GM20431 (cell line): ENCODE measurements around the gene PPM1F.

Experiments
- in situ Hi-C: fragments of 300-500 bp; cut with MseI, MboI; formaldehyde crosslinking; loops from one replicate; pipeline ENCODE4 v1.15.0; 2020; ENCODE audit warnings: low sequenced_read_pairs; ENCODE audit not compliant: unreplicated experiment

PPM1F gene, protein sequence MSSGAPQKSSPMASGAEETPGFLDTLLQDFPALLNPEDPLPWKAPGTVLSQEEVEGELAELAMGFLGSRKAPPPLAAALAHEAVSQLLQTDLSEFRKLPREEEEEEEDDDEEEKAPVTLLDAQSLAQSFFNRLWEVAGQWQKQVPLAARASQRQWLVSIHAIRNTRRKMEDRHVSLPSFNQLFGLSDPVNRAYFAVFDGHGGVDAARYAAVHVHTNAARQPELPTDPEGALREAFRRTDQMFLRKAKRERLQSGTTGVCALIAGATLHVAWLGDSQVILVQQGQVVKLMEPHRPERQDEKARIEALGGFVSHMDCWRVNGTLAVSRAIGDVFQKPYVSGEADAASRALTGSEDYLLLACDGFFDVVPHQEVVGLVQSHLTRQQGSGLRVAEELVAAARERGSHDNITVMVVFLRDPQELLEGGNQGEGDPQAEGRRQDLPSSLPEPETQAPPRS

DNA sequence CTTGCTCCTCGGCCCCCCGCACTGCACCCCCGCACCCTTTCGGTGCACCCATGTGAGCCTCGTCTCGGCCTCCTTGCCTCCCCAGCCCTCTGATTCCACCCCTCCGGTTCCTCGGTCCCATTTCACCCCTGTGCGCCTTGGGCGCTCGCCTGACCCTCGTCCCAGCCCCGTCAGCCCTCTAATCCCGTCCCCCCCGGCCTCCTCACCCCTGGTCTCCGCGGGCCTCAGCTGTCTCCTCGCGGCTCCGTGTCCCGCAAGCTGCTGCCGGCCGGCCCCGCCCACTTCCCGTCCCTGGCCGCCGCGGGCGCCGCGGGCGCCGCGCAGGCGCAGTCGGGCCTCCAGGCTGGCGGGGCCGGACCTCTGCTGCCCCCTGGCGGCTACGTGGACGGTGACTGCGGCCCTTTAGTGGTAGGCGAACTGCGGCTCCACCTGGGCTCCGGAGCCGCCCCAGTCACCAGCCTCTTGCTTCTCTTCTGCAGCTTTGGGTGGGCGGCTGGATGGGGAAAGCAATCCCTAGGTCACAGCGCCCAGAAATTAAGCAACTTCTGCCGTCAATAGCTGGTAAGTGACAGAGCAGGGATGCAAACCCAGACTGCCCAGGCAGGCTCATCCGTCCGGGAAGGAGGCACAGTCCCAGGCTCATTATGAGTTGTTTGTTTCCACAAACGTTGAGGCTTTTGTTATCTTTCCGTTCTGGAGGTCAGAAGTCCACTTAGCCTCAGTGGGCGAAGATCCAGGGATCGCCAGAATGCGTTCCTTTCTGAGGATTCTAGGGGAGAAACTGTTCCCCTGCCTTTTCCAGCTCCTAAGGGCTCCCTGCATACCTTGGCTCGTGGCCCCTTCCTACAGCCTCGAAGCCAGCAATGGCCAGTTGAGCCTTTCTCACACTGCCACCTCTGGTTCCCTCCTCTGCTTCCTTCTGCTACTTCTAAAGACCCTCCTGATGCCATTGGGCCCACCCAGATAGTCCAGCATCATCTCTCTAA lies at the start of gene PPM1F:
PPM1F (minus strand) TSS at position 263 of the 986 bp plus-strand sequence. CDS start 6,800 bp downstream, outside the sequence.
- in situ Hi-C loops: no loop called here

DNA sequence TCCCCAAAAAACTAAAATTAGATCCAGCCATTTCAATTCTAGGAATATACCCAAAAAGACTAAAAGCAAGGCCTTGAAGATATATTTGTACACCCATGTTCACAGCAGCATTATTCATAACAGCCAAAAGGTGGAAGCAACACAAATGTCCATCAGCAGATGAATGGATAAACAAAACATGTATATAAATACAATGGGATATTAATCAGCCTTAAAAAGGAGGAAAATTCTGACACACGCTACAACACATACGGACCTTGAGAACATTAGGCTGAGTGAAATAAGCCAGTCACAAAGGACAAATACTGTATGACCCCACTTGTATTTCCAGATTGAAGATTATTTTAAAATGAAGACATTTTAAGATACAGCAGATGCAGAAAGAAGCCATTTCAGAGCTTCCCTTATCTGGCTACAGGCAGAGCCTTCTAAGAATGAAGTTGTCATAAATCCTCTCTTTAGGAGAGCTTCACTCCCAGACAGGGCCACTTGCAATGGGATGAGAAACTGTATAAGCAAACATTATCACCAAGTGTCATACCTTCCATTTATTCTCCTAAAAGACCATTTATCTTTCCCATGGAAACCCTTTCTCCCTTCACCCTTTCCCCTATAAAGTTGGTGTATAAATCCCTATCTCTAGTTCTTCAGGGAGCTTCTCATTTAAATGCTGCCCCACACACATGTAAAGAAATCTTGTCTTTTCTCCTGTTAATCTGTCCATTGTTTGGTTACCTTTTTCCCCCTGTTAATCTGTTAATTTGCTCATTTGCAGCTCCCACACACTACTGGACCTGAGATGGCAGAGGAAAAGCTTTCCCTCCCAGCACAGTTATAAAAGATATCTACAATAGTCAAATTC lies 49.2 kb upstream of the PPM1F start:
- in situ Hi-C loops: no loop called here

DNA sequence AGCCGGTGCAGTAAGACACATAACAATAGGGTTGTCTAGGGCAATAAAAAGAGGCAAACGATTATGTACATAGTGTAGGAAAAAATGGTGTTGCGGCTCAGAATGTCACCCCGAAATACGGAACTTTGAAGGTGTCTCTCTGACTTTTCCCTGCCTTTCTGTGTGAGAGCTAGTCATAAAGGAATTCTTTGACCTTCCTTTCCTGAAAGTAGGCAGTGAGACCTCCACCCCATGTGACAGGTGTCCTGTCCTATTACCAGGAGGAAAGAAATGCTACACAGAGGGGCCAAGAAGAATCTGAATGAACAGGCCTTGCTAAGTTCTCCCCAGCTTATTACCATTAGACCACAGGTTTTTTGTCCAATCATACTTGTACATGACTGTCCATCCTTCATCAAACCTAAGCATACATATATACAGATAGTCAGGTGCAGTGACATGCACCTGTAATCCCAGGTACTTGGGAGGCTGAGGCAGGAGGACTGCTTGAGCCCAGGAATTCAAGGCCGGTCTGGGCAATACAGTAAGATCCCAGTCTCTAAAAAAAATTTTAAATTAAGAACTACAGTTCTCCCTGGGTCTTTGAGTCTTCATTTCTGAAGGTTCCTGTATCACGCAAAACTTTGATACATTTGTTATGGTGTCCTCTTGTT lies 46.1 kb upstream of the PPM1F start:
- in situ Hi-C loops: no loop called here

DNA sequence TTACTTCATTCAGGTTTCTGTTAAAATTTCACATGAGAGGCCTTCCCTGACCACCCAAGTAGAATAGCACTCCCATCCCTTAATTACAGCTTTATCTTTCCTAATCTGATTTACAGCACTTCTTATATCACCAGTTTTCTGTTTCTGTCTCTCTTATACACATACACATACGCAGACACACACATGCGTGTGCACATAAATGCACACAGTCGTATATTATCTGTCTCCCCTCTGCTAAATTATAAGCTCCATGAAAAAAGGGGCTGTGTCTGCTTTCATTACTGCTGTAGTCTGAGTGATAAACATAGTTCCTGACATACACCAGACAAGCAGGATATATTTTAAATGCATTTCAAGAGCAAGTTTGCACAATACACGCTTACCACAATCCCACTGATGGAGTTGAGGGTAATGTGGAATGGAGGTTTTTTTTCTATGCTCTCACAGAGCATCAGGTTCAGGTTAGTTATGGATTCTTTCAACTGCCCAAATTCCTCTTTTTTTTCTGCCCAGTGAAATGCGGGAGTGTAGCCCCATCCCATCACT lies 43.6 kb upstream of the PPM1F start:
- in situ Hi-C loops: no loop called here

DNA sequence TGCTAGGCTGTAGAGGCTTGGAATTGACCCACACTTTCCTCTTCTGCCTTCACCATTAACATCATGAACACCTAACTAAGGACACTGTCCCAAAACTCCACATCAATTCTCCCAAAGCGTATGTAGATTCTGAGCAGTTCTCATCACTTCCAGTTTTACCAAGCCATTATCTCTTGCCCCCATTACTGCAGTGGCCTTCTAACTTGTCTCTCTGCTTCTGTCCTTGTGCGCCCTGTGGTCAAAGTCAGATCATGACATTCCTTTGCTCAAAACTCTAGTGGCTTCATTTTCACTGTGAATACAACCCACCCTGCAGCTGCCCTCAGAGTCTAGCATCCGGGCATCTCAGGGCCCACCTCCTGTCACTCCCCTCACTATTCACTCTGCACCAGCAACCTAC lies 43.0 kb upstream of the PPM1F start:
- in situ Hi-C loops: no loop called here

DNA sequence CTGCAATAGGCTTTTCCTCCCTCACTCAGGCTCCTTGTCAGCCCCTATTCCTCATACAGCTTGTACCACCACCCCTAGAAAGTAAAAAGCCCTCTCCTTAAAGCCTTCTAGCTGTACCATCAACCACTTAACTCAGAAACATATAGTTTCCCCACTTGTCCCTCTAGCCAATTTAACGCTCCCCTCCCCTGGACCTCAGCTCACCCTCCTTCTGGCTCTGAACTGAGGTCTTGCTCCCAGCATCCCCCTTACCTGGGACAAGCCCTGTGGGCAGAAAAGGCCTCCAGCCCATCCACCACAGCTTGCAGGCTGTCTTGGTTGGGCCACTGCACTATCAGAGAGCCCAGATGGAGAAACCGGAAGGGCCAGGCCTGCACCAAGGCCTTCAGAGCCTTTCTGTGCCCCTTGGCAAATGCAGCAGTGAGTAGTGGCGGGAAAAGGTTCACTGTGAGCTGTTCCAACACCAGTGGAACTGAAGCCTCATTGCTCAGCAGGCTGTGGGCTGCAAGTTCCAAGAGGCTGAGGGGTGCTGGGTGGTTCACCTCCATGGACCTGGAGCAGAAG lies 42.3 kb upstream of the PPM1F start:
- in situ Hi-C loops: no loop called here

- in situ Hi-C loops: no loop called here
Observed at GRCh38 chr22:21992593-21993237, 40.1 kb upstream of the PPM1F start.

DNA sequence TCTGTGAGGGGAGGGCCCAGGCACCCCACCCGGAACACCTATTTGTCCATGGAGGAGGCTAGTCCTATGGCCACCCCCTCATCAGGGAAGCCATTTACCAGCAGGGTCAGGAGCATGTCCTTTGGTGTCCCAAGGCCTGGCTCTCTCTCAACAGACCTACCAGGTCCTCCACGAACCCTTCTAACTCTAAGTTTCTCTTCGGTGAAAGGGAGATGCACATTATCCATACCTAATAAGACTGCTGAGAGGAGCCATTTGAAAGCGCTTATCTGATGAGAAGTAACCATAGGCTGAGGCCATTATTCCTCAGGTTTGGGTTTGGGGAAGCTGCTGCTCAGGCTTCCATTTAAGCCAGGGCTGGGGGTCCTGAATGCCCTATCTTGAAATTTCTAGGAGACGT lies 39.1 kb upstream of the PPM1F start:
- in situ Hi-C loops: no loop called here

DNA sequence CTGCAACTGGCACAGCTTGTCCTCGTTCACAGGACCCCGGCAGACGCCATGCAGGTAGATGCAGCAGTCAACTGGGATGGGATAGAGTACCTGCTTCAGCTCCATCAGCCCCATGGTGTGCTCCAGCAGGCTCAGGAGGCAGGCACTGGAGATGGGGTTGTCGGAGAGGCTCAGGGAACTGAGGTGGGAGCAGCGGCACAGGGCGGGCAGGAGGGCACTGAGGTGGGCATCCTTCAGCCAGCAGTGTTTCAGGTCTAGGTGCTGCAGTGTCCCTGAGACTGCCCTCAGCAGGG lies 38.6 kb upstream of the PPM1F start:
- in situ Hi-C loops: no loop called here

GRCh38 chr22:21990445-21991303 lies 38.0 kb upstream of the PPM1F start:
- in situ Hi-C loops: no loop called here

GRCh38 chr22:21989049-21989448 lies 36.4 kb upstream of the PPM1F start:
- in situ Hi-C loops: no loop called here

DNA sequence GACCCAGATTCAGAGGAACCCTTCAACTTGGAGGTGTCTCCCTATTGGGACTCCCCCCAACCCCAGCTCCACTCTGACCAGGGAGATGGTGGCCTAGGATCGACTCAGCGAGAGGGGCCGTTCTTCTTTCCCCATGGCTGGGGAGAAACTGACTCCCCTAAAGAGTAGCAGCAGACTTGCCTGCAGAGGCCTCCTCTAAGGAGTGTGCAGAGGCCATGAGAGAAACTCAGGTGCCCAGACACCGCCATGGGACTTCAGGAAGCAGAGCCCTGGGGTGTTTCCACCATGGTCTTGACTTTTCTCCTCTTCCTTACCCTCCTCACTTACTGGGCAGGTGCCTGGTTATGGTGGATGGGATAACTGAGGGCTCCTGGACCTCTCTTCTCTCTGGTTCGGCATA lies 32.6 kb upstream of the PPM1F start:
- in situ Hi-C loops: no loop called here

GRCh38 chr22:21984793-21985192 lies 32.1 kb upstream of the PPM1F start:
- in situ Hi-C loops: no loop called here

GRCh38 chr22:21982338-21982965 lies 29.8 kb upstream of the PPM1F start, which contains the start of gene TOP3B:
TOP3B (minus strand) TSS chr22:21982787; CDS start chr22:21975709, 7,078 bp downstream.
- in situ Hi-C loops: no loop called here

DNA sequence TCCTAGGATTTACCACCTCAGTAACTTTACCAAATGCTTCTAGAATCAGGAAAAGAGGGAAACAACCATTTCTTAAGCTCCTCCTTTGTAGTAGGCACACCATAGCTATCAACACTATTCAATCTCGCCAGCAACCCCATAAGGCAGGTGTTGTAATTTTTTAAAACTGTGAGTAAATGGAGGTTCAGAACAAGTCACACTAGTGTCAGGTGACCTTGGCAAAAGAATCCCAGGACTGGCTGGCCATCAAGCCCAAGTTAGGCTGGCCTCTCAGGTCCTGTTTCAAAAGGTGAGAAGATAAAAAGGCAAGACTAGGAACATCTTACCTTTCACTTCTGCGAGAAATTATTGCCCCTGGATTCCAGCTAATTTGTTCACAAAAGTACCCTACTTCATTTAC lies 29.2 kb upstream of the PPM1F start:
- in situ Hi-C loops: no loop called here

DNA sequence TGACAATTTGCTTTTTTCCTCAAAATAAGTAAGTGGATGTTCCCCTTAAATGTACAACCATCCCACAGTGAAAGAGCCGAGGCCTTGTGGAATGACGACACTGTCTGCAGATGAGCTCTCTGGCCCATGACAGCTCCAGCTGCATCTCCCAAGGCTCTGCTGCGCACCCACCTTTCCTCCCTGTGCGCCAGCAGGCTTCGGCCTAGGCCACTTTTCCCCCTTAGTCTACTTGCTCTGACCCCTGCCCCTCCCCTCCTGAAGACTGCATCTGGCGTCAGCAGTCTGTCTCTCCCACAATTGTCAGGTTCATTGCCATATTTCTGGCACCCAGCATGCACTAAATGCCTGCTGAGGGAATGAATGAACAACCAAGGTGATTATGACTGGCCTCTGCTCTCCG lies 27.9 kb upstream of the PPM1F start:
- in situ Hi-C loops: no loop called here
